Activated CD8-positive, alpha-beta T cell treated with anti-CD3 and anti-CD28 coated beads for 36 hours (primary cell): Measurements from ENCODE around the gene MORC4. TPM values are rescaled to one million over a fixed set of nuclear protein-coding genes. Genes with fewer than 3 reads are reported as not detected.

ENCODE experiments used
- ATAC-seq: fragments of 200-7000 bp; cut with Tn5 transposase; one replicate; pipeline ENCODE4 v1.10.0; 2021; ENCODE audit warnings: mild to moderate bottlenecking, moderate library complexity
- CTCF ChIA-PET: fragments of 350-600 bp; sonication (Branson Sonifier 250); formaldehyde crosslinking; loops from one replicate; lab custom pipeline; 2021; ENCODE audit warnings: antibody characterized with exemption; lab: Charles Lee
- POLR2A ChIA-PET: fragments of 350-600 bp; sonication (Branson Sonifier 250); formaldehyde crosslinking; loops from one replicate; lab custom pipeline; 2021; ENCODE audit warnings: antibody characterized with exemption; lab: Charles Lee
- DNase-seq: peaks from one replicate; pipeline ENCODE4 v3.0.0-alpha.2; 2020
- H3K27ac Mint-ChIP-seq: one replicate; pipeline ENCODE4 v1.8.0; 2021; ENCODE audit warnings: mild to moderate bottlenecking, mixed read lengths
- H3K27me3 Mint-ChIP-seq: one replicate; pipeline ENCODE4 v1.8.0; 2021; ENCODE audit warnings: mixed read lengths
- H3K36me3 Mint-ChIP-seq: one replicate; pipeline ENCODE4 v1.8.0; 2021; ENCODE audit warnings: low read depth, mixed read lengths
- H3K4me1 Mint-ChIP-seq: one replicate; pipeline ENCODE4 v1.8.0; 2021; ENCODE audit warnings: low read depth, mixed read lengths
- H3K4me3 Mint-ChIP-seq: one replicate; pipeline ENCODE4 v1.8.0; 2021; ENCODE audit warnings: mild to moderate bottlenecking, moderate library complexity, mixed read lengths
- H3K9me3 Mint-ChIP-seq: one replicate; pipeline ENCODE4 v1.8.0; 2021; ENCODE audit warnings: mixed read lengths
- CTCF ChIP-seq: fragments of 200-600 bp; IDR thresholded peaks from one replicate; pipeline ENCODE4 v1.8.0; 2022; ENCODE audit warnings: antibody characterized with exemption, mild to moderate bottlenecking
- intact Hi-C: fragments of 100-400 bp; cut with micrococcal nuclease; formaldehyde crosslinking; loops from one replicate; pipeline ENCODE4 v1.10.0; 2022
- total RNA-seq, 2 experiments: library from RNA; stranded (reverse); gene quantifications; one replicate each; pipeline ENCODE4 v1.2.3, GENCODE V29; 2021

Gene MORC4
- total RNA-seq, 2 experiments from 2014 or later, result 7.8 to 8.2 TPM

DNA sequence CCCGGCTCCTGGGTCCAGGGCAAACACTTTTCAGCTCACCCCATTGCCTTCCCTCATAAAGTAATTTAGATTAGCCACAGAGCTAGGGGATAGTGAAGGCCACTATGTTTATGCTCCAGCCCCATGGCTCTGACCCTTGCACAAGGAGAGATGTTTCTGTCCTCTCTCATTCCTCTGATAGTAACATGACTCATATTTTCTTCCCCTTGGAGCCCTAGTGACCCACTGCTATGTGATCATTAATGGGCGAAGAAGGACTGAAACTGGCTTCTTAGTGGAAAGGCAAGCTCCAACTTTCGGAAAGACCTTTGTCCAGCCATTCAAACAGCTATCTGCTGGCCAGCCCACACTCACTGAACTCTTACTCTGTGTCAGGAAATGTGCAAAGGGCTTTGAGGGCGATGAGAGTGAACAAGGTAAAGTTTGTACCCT is 67.5 kb downstream of the MORC4 start:
- no peak overlapping the region for H3K27ac Mint-ChIP-seq
- H3K9me3 Mint-ChIP-seq, result no peaks in the 10 kb centered on the region
- DNase-seq, result no peak
- ChIA-PET CTCF (interaction anchor here (1.2 kb wide), 1 partner anchor 34 kb away, joined by 4 read pairs; no protein-coding TSS in a partner anchor), POLR2A (no interaction called here)
- no peak for TF ChIP-seq CTCF
- H3K4me1 Mint-ChIP-seq, result no peaks in the 10 kb centered on the region
- no peaks in the 10 kb centered on the region for H3K27me3 Mint-ChIP-seq
- no peak overlapping the region for H3K4me3 Mint-ChIP-seq
- no peaks in the 10 kb centered on the region for H3K36me3 Mint-ChIP-seq
- ATAC-seq, result no peak
- intact Hi-C loops, result no loop called here

- CTCF ChIA-PET, result interaction anchor here (1.2 kb wide), 1 partner anchor 33 kb away, joined by 4 read pairs; no protein-coding TSS in a partner anchor
- no peak for DNase-seq
- H3K27ac Mint-ChIP-seq, result no peak overlapping the region
- intact Hi-C loops, result no loop called here
- no peak for ATAC-seq
- no peaks in the 10 kb centered on the region for H3K9me3 Mint-ChIP-seq
- POLR2A ChIA-PET, result no interaction called here
- no peak for TF ChIP-seq CTCF
- no peak overlapping the region for H3K4me3 Mint-ChIP-seq
- H3K36me3 Mint-ChIP-seq, result no peaks in the 10 kb centered on the region
- no peaks in the 10 kb centered on the region for H3K4me1 Mint-ChIP-seq
- H3K27me3 Mint-ChIP-seq, result no peaks in the 10 kb centered on the region
Measured at GRCh38 chrX:106931831-106932491, 68.1 kb downstream of the MORC4 start.

DNA sequence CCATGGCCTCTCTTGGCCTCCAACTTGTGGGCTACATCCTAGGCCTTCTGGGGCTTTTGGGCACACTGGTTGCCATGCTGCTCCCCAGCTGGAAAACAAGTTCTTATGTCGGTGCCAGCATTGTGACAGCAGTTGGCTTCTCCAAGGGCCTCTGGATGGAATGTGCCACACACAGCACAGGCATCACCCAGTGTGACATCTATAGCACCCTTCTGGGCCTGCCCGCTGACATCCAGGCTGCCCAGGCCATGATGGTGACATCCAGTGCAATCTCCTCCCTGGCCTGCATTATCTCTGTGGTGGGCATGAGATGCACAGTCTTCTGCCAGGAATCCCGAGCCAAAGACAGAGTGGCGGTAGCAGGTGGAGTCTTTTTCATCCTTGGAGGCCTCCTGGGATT is 71.8 kb downstream of the MORC4 start:
- ChIA-PET CTCF (no interaction called here), POLR2A (interaction anchor here (1.5 kb wide), 1 partner anchor 14 kb away, joined by 3 read pairs; no protein-coding TSS in a partner anchor)
- TF ChIP-seq CTCF, result no peak
- Mint-ChIP-seq H3K27me3 (no peaks in the 10 kb centered on the region), H3K4me3 (no peak overlapping the region), H3K4me1 (no peaks in the 10 kb centered on the region), H3K9me3 (no peaks in the 10 kb centered on the region), H3K36me3 (no peaks in the 10 kb centered on the region), H3K27ac (no peak overlapping the region)
- no peak for DNase-seq
- intact Hi-C loops, result no loop called here
- ATAC-seq, result no peak

- ATAC-seq, result no peak
- H3K4me1 Mint-ChIP-seq, result no peaks in the 10 kb centered on the region
- POLR2A ChIA-PET, result interaction anchor here (1.5 kb wide), 1 partner anchor 15 kb away, joined by 3 read pairs; no protein-coding TSS in a partner anchor
- H3K27me3 Mint-ChIP-seq, result no peaks in the 10 kb centered on the region
- no peak for TF ChIP-seq CTCF
- no peak for DNase-seq
- CTCF ChIA-PET, result no interaction called here
- H3K4me3 Mint-ChIP-seq, result no peak overlapping the region
- H3K9me3 Mint-ChIP-seq, result no peaks in the 10 kb centered on the region
- no peaks in the 10 kb centered on the region for H3K36me3 Mint-ChIP-seq
- intact Hi-C loops, result no loop called here
- H3K27ac Mint-ChIP-seq, result no peak overlapping the region
Measured at GRCh38 chrX:106927700-106928099, 72.3 kb downstream of the MORC4 start.

DNA sequence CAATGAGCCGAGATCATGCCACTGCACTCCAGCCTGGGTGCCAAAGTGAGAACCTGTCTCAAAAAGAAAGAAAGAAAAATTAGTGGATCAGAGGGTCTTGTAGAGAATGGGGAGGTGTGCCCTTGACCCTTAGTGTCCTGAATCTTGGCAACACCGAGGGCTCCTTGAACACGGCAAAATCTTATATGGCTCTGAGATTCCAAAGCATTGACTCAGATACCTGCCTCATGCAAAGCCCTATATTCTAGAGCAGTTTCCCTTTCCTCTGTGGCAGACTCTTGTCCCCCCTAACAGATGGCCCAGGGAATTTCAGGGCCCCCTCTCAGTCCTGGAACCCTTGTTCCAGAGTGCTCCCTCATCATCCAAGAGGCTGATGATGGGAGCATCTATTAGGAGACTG is 73.0 kb downstream of the MORC4 start:
- CTCF ChIA-PET, result no interaction called here
- Mint-ChIP-seq H3K27me3 (no peaks in the 10 kb centered on the region), H3K27ac (no peak overlapping the region), H3K4me3 (no peak overlapping the region), H3K36me3 (no peaks in the 10 kb centered on the region), H3K4me1 (no peaks in the 10 kb centered on the region), H3K9me3 (no peaks in the 10 kb centered on the region)
- POLR2A ChIA-PET, result no interaction called here
- DNase-seq, result no peak
- TF ChIP-seq CTCF, result no peak
- intact Hi-C loops, result no loop called here
- ATAC-seq, result no peak
